DND-41 (cell line): ENCODE measurements around the gene SCIMP.
"Not testable (repeated sequence)": the region's sequence is repeated elsewhere in the genome, so short reads cannot be mapped to it uniquely, and the experiment has no call there.

ENCODE experiments used
- CTCF ChIP-seq: IDR thresholded peaks from 2 replicates; pipeline ENCODE4 v1.5.1; 2012; ENCODE audit warnings: borderline replicate concordance, low read length, moderate library complexity, mild to moderate bottlenecking; ENCODE audit not compliant: poor library complexity, severe bottlenecking; ENCODE audit errors: extremely low read depth
- EZH2 ChIP-seq: IDR thresholded peaks from 3 replicates; pipeline ENCODE4 v1.6.1; 2012; ENCODE audit warnings: borderline replicate concordance, low read depth, mild to moderate bottlenecking, moderate library complexity, low read length, inconsistent platforms; ENCODE audit not compliant: severe bottlenecking

- TF ChIP-seq CTCF, EZH2: not testable (repeated sequence)
Observed at GRCh38 chr17:5175027-5175426, 59.6 kb downstream of the SCIMP start.
